AG09319 (cell line): ENCODE data around the gene DNA2.
A peak's percentile ranks its signal among the peaks of the same experiment; 100 is the strongest.
"Not testable (repeated sequence)": the region's sequence is repeated elsewhere in the genome, so short reads cannot be mapped to it uniquely, and the experiment has no call there.

Experiments
- DNase-seq: peaks from one replicate; pipeline ENCODE4 v3.0.0-alpha.2; 2010; ENCODE audit warnings: low read depth; ENCODE audit errors: extremely low read depth
- TF ChIP-seq, protein P1 (sequence below): IDR thresholded peaks from 2 replicates; pipeline ENCODE4 v1.5.1; 2011; ENCODE audit warnings: low read depth, mild to moderate bottlenecking, inconsistent platforms, low read length, moderate library complexity

Gene DNA2, protein sequence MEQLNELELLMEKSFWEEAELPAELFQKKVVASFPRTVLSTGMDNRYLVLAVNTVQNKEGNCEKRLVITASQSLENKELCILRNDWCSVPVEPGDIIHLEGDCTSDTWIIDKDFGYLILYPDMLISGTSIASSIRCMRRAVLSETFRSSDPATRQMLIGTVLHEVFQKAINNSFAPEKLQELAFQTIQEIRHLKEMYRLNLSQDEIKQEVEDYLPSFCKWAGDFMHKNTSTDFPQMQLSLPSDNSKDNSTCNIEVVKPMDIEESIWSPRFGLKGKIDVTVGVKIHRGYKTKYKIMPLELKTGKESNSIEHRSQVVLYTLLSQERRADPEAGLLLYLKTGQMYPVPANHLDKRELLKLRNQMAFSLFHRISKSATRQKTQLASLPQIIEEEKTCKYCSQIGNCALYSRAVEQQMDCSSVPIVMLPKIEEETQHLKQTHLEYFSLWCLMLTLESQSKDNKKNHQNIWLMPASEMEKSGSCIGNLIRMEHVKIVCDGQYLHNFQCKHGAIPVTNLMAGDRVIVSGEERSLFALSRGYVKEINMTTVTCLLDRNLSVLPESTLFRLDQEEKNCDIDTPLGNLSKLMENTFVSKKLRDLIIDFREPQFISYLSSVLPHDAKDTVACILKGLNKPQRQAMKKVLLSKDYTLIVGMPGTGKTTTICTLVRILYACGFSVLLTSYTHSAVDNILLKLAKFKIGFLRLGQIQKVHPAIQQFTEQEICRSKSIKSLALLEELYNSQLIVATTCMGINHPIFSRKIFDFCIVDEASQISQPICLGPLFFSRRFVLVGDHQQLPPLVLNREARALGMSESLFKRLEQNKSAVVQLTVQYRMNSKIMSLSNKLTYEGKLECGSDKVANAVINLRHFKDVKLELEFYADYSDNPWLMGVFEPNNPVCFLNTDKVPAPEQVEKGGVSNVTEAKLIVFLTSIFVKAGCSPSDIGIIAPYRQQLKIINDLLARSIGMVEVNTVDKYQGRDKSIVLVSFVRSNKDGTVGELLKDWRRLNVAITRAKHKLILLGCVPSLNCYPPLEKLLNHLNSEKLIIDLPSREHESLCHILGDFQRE

DNA sequence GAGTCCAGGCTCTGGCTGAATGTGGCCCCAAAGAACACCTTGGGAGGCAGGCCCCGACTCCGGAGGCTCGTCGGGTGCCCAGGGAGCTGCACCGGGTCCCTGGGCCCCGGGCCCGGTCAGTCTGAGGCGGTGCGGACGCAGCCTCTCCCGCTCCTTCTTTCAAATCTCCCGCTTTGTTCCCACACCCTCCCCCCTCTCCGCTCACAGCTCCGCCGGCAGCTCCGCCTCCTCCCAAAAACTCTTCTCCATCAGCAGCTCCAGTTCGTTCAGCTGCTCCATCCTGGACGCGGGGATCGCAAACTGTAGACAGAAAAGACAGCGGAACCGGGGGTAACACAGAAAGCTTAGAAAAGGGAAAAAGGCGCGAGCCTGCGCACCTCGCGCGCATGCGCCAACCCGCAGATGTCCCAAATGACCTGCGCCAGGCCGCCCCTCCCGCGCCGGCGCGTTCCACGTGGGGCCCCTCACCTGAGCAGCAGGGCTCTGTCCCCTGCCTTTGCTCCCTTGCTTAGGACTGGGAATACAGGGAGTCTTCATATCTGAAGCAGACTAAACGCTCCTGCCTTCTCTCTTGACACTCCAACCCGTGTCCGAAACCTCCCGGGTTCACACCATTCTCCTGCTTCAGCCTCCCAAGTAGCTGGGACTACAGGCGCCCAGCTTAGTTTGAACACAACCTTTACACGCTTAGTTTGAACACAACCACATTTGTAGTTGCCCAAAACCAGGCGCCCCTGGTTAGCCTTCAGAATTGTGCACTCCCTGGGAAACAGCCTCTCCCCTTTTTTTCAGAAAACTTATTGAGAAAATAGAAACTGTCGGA, at the start of gene DNA2:
Gene DNA2 (minus strand): TSS at position 388 of the 823 bp plus-strand sequence. CDS start 109 bp downstream, at position 279.
- TF ChIP-seq, protein P1, sequence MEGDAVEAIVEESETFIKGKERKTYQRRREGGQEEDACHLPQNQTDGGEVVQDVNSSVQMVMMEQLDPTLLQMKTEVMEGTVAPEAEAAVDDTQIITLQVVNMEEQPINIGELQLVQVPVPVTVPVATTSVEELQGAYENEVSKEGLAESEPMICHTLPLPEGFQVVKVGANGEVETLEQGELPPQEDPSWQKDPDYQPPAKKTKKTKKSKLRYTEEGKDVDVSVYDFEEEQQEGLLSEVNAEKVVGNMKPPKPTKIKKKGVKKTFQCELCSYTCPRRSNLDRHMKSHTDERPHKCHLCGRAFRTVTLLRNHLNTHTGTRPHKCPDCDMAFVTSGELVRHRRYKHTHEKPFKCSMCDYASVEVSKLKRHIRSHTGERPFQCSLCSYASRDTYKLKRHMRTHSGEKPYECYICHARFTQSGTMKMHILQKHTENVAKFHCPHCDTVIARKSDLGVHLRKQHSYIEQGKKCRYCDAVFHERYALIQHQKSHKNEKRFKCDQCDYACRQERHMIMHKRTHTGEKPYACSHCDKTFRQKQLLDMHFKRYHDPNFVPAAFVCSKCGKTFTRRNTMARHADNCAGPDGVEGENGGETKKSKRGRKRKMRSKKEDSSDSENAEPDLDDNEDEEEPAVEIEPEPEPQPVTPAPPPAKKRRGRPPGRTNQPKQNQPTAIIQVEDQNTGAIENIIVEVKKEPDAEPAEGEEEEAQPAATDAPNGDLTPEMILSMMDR: no peak
- DNase-seq: no peak

DNA sequence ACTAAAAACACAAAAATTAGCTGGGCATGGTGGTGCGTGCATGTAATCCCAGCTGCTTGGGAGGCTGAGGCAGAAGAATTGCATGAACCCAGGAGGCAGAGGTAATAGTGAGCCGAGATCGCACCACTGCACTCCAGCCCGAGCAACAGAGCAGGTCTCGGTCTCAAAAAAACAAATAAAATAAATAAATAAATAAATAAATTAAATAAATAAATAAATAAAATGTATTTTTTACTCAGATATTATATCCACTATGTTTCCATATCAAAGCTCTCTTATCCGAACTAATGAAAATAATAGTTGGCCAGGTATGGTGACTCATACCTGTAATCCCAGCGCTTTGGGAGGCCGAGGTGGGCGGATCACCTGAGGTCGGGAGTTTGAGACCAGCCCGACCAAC, 46.8 kb upstream of the DNA2 start:
- DNase-seq: not testable (repeated sequence)

DNA sequence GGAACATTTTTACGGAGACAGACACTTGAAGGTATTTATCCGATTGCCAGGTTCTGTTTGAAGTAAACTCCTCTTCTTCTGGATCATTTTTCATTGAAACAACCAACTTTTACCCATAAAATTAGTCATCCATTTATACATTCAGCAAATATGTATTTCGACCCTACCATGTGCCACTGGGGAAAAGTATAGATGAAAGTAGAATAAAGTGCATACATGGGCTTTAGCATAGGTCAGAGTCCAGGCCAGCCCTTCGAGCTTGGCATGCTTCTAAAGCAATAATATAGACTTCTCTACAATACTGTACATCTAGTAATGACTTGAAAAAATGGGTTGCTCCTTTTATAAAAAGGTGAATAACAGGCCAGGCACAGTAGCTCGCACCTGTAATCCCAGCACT, 45.4 kb upstream of the DNA2 start:
- DNase-seq: no peak
- TF ChIP-seq, protein P1: no peak

DNA sequence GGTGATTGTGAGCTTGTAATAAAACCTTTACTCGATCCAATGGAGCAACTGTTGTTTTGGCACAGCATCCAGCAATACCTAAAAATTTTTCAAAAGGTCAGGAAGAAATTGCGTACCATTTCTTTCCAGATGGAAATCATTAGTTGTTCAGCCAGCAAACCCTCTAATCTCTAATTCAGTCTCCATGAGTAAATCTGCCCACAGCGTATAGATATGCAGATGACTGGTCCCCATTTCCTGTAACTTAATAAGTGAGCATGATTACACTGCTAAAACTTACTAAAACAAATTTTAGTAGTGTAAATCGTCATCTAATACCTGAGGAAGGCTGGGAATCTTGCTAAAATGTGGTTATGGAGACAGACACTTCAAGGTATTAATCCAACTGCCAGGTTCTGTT, 45.0 kb upstream of the DNA2 start:
- DNase-seq: peak; percentile 65
- TF ChIP-seq, protein P1: no peak

DNA sequence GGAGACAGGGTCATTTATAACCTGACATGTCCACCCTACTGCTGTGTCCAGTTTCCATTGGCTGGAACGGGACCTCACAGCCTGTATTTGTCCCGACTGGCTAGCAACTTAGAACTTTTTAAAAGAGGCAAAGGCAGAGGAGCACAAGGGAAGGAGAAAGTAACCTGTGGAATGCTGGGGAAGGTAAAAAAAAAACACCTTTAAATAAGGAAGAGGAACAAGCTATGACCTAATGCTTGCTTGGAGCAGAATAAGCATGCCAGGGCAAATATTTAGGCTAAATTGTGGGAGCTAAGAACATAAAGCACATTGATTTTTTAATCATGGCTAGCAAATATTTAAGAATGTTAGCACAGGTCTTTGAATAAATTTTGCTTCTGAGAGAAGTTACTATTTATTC, 44.4 kb upstream of the DNA2 start:
- not testable (repeated sequence) for DNase-seq

DNA sequence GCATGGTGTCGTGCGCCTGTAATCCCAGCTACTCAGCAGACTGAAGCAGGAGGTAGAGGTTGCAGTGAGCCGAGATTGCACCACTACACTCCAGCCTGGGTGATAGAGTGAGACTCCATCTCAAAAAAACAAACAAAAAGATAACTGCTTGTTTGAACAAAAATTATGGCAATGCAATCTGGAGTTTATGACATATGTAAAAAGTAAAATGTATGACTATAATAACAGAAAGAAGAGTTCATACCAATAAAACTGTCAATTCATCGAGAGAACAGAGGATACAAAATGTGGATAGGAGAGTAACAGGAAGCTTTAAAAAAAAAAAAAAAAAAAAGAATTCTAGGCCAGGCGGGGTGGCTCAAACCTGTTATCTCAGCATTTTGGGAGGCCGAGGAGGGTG, 36.3 kb upstream of the DNA2 start:
- DNase-seq: no peak
- TF ChIP-seq, protein P1: no peak

DNA sequence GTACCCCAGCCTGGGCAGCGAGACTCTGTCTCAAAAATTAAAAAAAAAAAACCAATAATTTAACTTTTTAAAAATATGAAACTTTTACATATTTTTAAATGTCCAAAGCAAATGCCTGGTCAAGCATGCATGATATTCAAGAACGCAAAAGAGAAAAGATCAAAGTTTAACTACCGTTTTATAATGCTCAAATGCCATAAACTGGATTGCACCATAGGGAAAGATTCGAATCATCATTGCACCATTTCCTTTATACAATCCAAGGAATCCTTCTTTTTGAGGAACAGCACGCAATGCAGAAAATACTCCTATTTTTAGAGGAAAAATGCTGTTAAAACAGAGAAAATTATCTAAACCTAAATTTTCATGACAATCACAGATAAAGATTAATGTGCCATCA, 34.6 kb upstream of the DNA2 start:
- TF ChIP-seq, protein P1: no peak
- DNase-seq: no peak

DNA sequence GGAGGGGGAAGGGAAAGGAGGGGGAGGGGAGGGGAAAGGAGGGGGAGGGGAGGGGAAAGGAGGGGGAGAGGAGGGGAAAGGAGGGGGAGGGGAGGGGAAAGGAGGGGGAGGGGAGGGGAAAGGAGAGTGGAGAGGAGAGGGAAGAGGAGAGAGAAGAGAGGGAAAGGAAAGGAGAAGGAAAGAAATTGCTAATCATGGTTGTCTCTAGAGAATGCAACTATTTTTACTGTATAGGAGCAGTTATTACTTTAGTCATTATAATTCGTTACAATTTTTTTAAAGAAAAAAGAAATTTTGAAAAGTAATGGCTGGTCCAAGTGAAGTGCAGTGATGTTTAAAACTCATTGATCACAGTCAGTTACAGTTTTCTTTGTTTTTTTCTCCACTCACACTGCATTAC, 31.1 kb upstream of the DNA2 start:
- no peak for DNase-seq
- TF ChIP-seq, protein P1: no peak
